H9 (cell line): ENCODE data around the gene TRAK1. TPM values are rescaled to one million over a fixed set of nuclear protein-coding genes. Genes with fewer than 3 reads are reported as not detected.

Source experiments
- DNase-seq: peaks from one replicate; pipeline ENCODE4 v3.0.0-alpha.2; 2017
- H2AFZ ChIP-seq: one replicate; pipeline ENCODE4 v1.6.1; 2013; ENCODE audit warnings: mild to moderate bottlenecking, low read length, control low read depth, moderate library complexity
- H2AK5ac ChIP-seq: 2 replicates; pipeline ENCODE4 v1.6.1; 2013; ENCODE audit warnings: low read length, control low read depth, mixed read lengths; ENCODE audit not compliant: insufficient read length
- H2BK120ac ChIP-seq: one replicate; pipeline ENCODE4 v1.6.1; 2013; ENCODE audit warnings: low read depth, mild to moderate bottlenecking, low read length, control low read depth, inconsistent platforms; ENCODE audit not compliant: poor library complexity, severe bottlenecking
- H2BK12ac ChIP-seq: 2 replicates; pipeline ENCODE4 v1.6.1; 2013; ENCODE audit warnings: low read length, control low read depth, mixed read lengths, low read depth; ENCODE audit not compliant: insufficient read length
- H2BK15ac ChIP-seq: 2 replicates; pipeline ENCODE4 v1.6.1; 2013; ENCODE audit warnings: low read depth, low read length, control low read depth
- H2BK20ac ChIP-seq: one replicate; pipeline ENCODE4 v1.6.1; 2013; ENCODE audit warnings: low read depth, mild to moderate bottlenecking, low read length, control low read depth, inconsistent platforms; ENCODE audit not compliant: poor library complexity, severe bottlenecking
- H2BK5ac ChIP-seq: 2 replicates; pipeline ENCODE4 v1.6.1; 2013; ENCODE audit warnings: low read length, control low read depth, mixed read lengths; ENCODE audit not compliant: insufficient read length
- H3K14ac ChIP-seq: 2 replicates; pipeline ENCODE4 v1.6.1; 2013; ENCODE audit warnings: low read length, control low read depth; ENCODE audit not compliant: insufficient read depth
- H3K18ac ChIP-seq: 2 replicates; pipeline ENCODE4 v1.6.1; 2013; ENCODE audit warnings: low read depth, mild to moderate bottlenecking, mixed read lengths, low read length, control low read depth; ENCODE audit not compliant: insufficient read length
- H3K23ac ChIP-seq: 2 replicates; pipeline ENCODE4 v1.6.1; 2013; ENCODE audit warnings: low read length, control low read depth, mixed read lengths, low read depth; ENCODE audit not compliant: insufficient read length
- H3K23me2 ChIP-seq: 2 replicates; pipeline ENCODE4 v1.6.1; 2013; ENCODE audit warnings: low read depth, mild to moderate bottlenecking, mixed read lengths, low read length, control low read depth; ENCODE audit not compliant: insufficient read length, poor library complexity, severe bottlenecking
- H3K27ac ChIP-seq: 2 replicates; pipeline ENCODE4 v1.5.1; 2013; ENCODE audit warnings: low read length, control low read depth, mixed read lengths, low read depth; ENCODE audit not compliant: insufficient read length
- H3K27me3 ChIP-seq: 2 replicates; pipeline ENCODE4 v1.6.1; 2013; ENCODE audit warnings: low read length, control low read depth, inconsistent platforms; ENCODE audit not compliant: insufficient read depth
- H3K4ac ChIP-seq: 2 replicates; pipeline ENCODE4 v1.6.1; 2013; ENCODE audit warnings: low read depth, mild to moderate bottlenecking, control low read depth, inconsistent platforms, low read length, moderate library complexity
- H3K4me1 ChIP-seq: 2 replicates; pipeline ENCODE4 v1.6.1; 2013; ENCODE audit warnings: low read length, control low read depth, inconsistent platforms; ENCODE audit not compliant: insufficient read depth
- H3K4me2 ChIP-seq: 2 replicates; pipeline ENCODE4 v1.6.1; 2013; ENCODE audit warnings: low read length, control low read depth, mixed read lengths; ENCODE audit not compliant: insufficient read length, insufficient read depth
- H3K56ac ChIP-seq: 2 replicates; pipeline ENCODE4 v1.6.1; 2013; ENCODE audit warnings: low read depth, mild to moderate bottlenecking, mixed read lengths, low read length, control low read depth; ENCODE audit not compliant: insufficient read length
- H3K79me1 ChIP-seq: 2 replicates; pipeline ENCODE4 v1.6.1; 2013; ENCODE audit warnings: low read depth, mild to moderate bottlenecking, moderate library complexity, low read length, control low read depth, inconsistent platforms; ENCODE audit not compliant: insufficient read depth, poor library complexity, severe bottlenecking
- H3K79me2 ChIP-seq: 2 replicates; pipeline ENCODE4 v1.6.1; 2013; ENCODE audit warnings: low read length, control low read depth, inconsistent platforms; ENCODE audit not compliant: insufficient read depth
- H3K9ac ChIP-seq: 2 replicates; pipeline ENCODE4 v1.6.1; 2013; ENCODE audit warnings: low read length, control low read depth, mixed read lengths; ENCODE audit not compliant: insufficient read length; ENCODE audit errors: extremely low read depth
- H3K9me3 ChIP-seq: one replicate; pipeline ENCODE4 v1.6.1; 2013; ENCODE audit warnings: low read depth, low read length, inconsistent platforms; ENCODE audit not compliant: control insufficient read depth
- H3T11ph ChIP-seq: one replicate; pipeline ENCODE4 v1.6.1; 2013; ENCODE audit warnings: mild to moderate bottlenecking, low read length, control low read depth, inconsistent platforms
- H4K20me1 ChIP-seq: one replicate; pipeline ENCODE4 v1.6.1; 2013; ENCODE audit not compliant: control insufficient read depth, insufficient read length, insufficient read depth
- H4K5ac ChIP-seq: 2 replicates; pipeline ENCODE4 v1.6.1; 2013; ENCODE audit warnings: low read depth, mild to moderate bottlenecking, mixed read lengths, low read length, control low read depth; ENCODE audit not compliant: insufficient read length
- H4K8ac ChIP-seq: replicated peaks from 2 replicates; pipeline ENCODE4 v1.6.1; 2013; ENCODE audit warnings: low read length, control low read depth, mixed read lengths, low read depth; ENCODE audit not compliant: insufficient read length
- H4K91ac ChIP-seq: 2 replicates; pipeline ENCODE4 v1.6.1; 2013; ENCODE audit warnings: low read depth, mild to moderate bottlenecking, moderate library complexity, mixed read lengths, low read length, control low read depth; ENCODE audit not compliant: insufficient read length
- H3K27ac Mint-ChIP-seq, 3 experiments: 2 replicates in 2 of 3; 3 replicates in 1 of 3; pipeline ENCODE4 v1.8.0; 2020 to 2021; ENCODE audit warnings: mixed read lengths in 3 of 3, mild to moderate bottlenecking in 1 of 3, moderate library complexity in 1 of 3
- H3K27me3 Mint-ChIP-seq: 2 replicates; pipeline ENCODE4 v1.8.0; 2021; ENCODE audit warnings: low read depth, mild to moderate bottlenecking, moderate library complexity, mixed read lengths
- H3K36me3 Mint-ChIP-seq, 3 experiments: 2 replicates in 2 of 3; 3 replicates in 1 of 3; pipeline ENCODE4 v1.8.0; 2020 to 2021; ENCODE audit warnings: low read depth in 3 of 3, mixed read lengths in 3 of 3; ENCODE audit not compliant: insufficient read depth in 1 of 3
- H3K4me1 Mint-ChIP-seq, 2 experiments: 2 replicates each; pipeline ENCODE4 v1.8.0; 2020; ENCODE audit warnings: mixed read lengths in 2 of 2
- H3K4me3 Mint-ChIP-seq, 2 experiments: 2 replicates in 1 of 2; 3 replicates in 1 of 2; pipeline ENCODE4 v1.8.0; 2020 to 2021; ENCODE audit warnings: mild to moderate bottlenecking in 2 of 2, mixed read lengths in 2 of 2, moderate library complexity in 1 of 2
- H3K9me3 Mint-ChIP-seq, 2 experiments: 2 replicates in 1 of 2; 3 replicates in 1 of 2; pipeline ENCODE4 v1.8.0; 2020; ENCODE audit warnings: mild to moderate bottlenecking in 2 of 2, mixed read lengths in 2 of 2, moderate library complexity in 1 of 2
- WGBS: extraction: QIAGEN DNeasy Blood & Tissue Kit; methylation state at CpG from one replicate; pipeline ENCODE4 v1.1.7; 2013; ENCODE audit warnings: missing lambda C conversion rate, low lambda C conversion rate, mixed read lengths; ENCODE audit not compliant: insufficient read length; ENCODE audit errors: extremely low coverage; 5-methylcytosine and 5-hydroxymethylcytosine counted together
- total RNA-seq: library from RNA; stranded (reverse); gene quantifications from 2 replicates; pipeline ENCODE4 v1.2.1, GENCODE V29; 2021
- TF ChIP-seq, protein P1 (sequence below): fragments of 200-600 bp; sonication (generic); conservative IDR thresholded peaks from 3 replicates; pipeline ENCODE4 v1.8.0; 2021; ENCODE audit warnings: antibody characterized with exemption, mild to moderate bottlenecking

Gene TRAK1
- total RNA-seq, 1 experiment from 2014 or later = 34.2 TPM

DNA sequence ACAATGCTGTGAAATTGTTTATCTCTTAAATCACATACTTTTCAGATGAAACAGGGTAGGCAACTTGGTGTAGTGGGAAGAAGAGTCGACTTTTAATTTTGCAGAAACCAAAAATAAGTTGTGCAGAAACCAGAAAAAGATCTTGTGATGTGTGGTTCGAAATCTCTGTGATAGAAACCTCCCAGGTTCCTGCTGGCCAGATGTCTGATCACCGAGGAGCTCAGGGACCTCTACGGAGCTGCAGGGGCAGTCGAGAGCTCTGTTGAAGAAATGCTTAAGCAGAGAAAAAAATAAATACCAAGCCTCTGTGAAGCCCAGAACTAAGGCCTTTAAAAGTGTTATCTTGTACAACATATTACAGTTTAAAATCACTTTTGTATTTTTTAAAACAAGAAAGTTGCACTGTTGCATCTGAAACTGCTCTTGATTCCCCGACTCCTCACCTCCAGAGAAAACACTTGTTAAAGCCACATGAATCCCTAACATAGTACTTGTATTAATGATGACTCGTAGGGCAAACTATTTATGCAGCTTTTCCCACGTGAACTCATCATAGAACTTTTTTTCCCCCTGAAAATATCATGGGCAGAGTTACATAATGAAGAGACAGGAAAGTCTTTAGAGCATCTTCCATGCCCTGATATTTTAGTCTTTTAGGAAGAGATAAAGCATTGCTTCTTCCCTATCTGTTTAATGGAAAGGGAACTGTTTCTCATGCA, 123.6 kb downstream of the TRAK1 start:
- H3K56ac ChIP-seq = no peak overlapping the region
- no peaks in the 10 kb centered on the region for H3K79me2 ChIP-seq

More for the DNA sequence above, 123.6 kb downstream of the TRAK1 start:
- H3K9me3 Mint-ChIP-seq = no peaks in the 10 kb centered on the region
- no peaks in the 10 kb centered on the region for H4K20me1 ChIP-seq
- H2AK5ac ChIP-seq = no peak overlapping the region
- H3K27me3 Mint-ChIP-seq = no peaks in the 10 kb centered on the region
- no peak overlapping the region for H2BK15ac ChIP-seq
- H4K5ac ChIP-seq = no peak overlapping the region
- no peak overlapping the region for H3T11ph ChIP-seq
- DNase-seq = no peak
- H3K23ac ChIP-seq = no peak overlapping the region
- TF ChIP-seq, protein P1, sequence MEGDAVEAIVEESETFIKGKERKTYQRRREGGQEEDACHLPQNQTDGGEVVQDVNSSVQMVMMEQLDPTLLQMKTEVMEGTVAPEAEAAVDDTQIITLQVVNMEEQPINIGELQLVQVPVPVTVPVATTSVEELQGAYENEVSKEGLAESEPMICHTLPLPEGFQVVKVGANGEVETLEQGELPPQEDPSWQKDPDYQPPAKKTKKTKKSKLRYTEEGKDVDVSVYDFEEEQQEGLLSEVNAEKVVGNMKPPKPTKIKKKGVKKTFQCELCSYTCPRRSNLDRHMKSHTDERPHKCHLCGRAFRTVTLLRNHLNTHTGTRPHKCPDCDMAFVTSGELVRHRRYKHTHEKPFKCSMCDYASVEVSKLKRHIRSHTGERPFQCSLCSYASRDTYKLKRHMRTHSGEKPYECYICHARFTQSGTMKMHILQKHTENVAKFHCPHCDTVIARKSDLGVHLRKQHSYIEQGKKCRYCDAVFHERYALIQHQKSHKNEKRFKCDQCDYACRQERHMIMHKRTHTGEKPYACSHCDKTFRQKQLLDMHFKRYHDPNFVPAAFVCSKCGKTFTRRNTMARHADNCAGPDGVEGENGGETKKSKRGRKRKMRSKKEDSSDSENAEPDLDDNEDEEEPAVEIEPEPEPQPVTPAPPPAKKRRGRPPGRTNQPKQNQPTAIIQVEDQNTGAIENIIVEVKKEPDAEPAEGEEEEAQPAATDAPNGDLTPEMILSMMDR = no peak
- no peak overlapping the region for H3K14ac ChIP-seq
- no peak overlapping the region for H4K8ac ChIP-seq
- H3K79me1 ChIP-seq = no peaks in the 10 kb centered on the region
- peak overlapping the region in 1 of 3 experiments; percentile 47; a peak in 1 of 7 replicates for H3K27ac Mint-ChIP-seq
- H3K23me2 ChIP-seq = no peaks in the 10 kb centered on the region
- H2BK5ac ChIP-seq = no peak overlapping the region
- WGBS = no CpG with 5 or more reads among the region's 8 CpGs
- H3K27me3 ChIP-seq = no peaks in the 10 kb centered on the region
- no peak overlapping the region for H3K18ac ChIP-seq
- no peak overlapping the region for H2AFZ ChIP-seq
- H3K4me3 Mint-ChIP-seq = no peak overlapping the region
- no peak overlapping the region for H4K91ac ChIP-seq
- no peak overlapping the region for H2BK20ac ChIP-seq
- no peak overlapping the region for H3K27ac ChIP-seq
- no peak overlapping the region for H2BK12ac ChIP-seq
- H3K9ac ChIP-seq = no peak overlapping the region
- H3K4me1 Mint-ChIP-seq = peaks cover 11 to 17% of the 10 kb centered on the region in 2 experiments
- no peaks in the 10 kb centered on the region for H3K9me3 ChIP-seq
- peaks cover 5 to 31% (median 25%) of the 10 kb centered on the region in 3 experiments for H3K36me3 Mint-ChIP-seq
- H2BK120ac ChIP-seq = no peak overlapping the region
- H3K4me1 ChIP-seq = no peaks in the 10 kb centered on the region
- no peak overlapping the region for H3K4me2 ChIP-seq
- no peak overlapping the region for H3K4ac ChIP-seq
